Kasumi-1 (cell line): ENCODE data around the gene MRPL23.

Experiments
- DNase-seq, 2 experiments: peaks; one replicate each; lab custom pipeline; 2025; lab: John Stamatoyannopoulos, UW

MRPL23 gene

DNA sequence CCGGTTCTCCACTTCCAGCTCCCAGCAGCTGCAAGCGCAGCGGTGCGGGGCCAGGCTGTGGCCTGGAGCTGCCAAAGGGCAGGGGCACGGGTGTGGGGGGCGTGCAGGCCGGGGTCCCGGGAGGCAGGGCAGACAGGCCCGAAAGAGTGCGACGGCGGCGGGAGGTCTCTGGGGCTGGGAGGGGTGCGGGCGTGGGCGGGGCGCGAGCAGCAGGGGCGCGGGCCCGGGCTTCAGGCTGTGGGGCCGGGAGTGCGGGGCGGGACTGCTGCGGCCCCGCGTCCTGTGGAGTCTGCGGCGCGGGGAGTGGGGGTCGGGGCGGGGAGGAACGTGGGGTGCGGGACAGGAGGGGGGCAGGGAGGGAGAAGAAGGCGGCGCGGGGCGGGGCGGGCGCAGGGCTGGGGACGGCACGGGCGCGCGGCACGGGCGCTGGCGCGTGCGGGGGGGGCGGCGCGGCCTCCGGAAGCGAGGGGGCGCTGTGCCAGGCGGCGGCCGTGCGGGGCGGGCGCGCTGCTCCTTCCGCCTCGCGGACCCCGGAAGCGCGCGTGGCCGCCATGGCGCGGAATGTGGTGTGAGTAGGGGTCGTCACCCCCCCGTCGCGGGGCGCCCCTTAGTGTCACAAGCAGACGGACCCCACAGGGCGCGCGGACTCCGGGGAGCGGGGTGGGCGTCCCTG lies at the start of gene MRPL23:
TSS of gene MRPL23 (plus strand) at position 521 of the 673 bp plus-strand sequence. CDS start at position 552, 31 bp downstream.
- no peak for DNase-seq

GRCh38 chr11:1899090-1899489 lies 48.0 kb upstream of the MRPL23 start:
- no peak for DNase-seq

DNA sequence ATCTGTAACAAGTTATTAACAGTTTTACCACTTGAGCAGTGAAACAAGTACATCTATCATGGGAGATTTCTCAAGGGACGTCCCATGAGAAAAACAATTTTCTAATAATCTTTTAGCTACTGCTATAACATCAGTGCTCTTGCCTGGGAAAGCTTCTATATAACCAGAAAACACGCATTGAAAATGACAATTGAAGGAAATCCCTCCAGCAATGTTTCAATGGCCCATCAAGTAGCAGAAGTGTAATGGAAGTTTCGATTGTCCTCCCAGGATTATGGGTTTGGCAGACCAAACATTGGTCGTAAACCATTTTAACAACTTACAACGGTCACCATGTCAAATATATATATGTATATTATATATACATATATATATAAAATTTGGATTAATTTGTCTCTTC lies 47.4 kb upstream of the MRPL23 start:
- no peak for DNase-seq

GRCh38 chr11:1906181-1906580 lies 41.0 kb upstream of the MRPL23 start:
- DNase-seq, result peak; percentile 25

DNA sequence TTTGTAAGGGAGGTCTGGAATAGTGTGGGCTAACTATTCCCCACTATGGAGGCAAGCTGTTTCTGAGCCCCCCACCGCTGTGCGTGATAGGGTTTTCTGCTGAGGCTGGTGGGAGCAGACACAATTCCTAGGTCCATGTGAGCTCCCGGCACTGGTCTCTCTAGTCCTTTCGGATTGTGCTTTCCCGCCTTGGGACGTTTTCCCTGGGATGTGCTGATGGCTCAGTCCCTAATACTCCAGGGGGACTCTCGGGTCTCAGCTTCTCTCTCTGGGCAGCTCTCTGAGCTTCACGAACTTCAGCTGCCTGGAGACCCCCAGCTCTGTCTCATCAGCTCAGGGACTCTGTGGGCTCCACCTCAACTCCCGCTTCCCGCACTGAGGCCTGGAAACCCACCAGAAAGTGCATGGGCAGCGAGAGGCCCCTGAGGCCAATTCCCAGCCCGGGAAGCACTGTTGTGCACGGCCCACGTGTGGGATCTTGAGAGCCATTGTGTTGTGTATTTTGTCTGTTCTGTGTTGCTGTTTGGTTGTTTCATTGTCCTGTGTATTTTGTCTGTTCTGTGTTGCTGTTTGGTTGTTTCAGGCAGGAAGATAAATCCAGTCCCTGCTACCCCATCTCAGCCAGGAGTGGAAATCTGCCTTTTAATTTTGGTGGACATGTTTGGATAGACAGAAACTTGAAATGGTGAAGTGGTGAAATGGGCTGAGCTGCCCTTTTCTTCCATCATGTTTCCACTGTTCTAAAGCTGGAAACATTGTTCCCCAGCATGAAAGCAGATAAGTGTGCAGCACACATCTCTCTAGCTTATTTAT lies 40.3 kb upstream of the MRPL23 start:
- no peak for DNase-seq

GRCh38 chr11:1908618-1909017 lies 38.5 kb upstream of the MRPL23 start:
- DNase-seq, result no peak

DNA sequence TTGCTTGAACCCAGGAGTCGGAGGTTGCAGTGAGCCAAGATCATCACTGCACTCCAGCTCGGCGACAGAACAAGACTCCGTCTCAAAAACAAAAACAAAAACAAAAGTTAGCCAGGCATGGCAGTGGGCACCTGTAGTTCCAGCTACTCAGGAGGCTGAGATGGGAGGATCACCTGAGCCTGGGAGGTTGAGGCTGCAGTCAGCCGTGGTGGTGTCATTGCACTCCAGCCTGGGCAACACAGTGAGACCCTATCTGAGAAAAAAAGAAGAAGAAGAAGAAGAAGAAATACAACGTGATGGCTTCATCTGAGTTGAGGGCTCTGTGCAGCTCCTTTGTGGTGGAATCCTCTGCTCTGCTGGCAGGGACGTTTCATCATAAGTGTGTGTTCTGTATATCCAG lies 37.6 kb upstream of the MRPL23 start:
- DNase-seq, result no peak

- DNase-seq, result peak; percentile 53 to 70
These were observed 34.7 kb upstream of the MRPL23 start for GRCh38 chr11:1912289-1912878.

DNA sequence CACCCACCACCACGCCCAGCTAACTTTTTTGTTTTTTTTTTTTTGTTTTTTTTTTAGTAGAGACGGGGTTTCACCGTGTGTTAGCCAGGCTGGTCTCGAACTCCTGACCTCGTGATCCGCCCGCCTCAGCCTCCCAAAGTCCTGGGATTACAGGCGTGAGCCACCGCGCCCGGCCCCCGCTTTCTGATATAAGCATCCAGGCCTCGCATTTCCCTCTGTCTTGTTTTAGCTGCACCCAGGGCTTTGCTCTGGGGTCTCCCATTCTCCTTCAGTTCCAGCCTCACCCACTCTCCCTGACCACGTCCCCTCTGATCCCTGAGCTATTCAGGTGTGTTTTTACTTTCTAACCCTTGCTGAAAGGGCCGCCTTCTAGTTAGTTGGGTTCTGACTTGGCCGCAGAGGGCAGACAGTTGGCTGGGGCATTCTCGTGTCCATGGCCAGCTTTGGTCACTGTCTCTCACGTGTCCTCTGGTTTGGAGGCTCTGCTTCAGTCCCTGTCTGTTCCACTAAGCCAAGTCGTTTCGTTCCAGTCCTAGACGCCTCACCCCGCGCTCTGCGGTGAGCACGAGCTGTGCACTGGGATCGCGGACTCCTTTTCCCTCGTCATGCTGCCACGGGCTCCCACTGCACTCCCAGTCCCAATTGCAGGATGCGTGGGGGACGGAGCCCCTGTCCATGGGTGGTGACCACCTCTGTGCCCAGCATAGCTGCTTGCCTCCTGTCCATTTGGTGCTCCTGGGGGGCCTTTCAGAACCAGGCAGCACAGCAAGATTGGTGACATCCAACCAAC lies 33.7 kb upstream of the MRPL23 start:
- no peak for DNase-seq

- DNase-seq, result no peak
These were observed 31.4 kb upstream of the MRPL23 start for GRCh38 chr11:1915795-1916131.

GRCh38 chr11:1916132-1916985 lies 30.8 kb upstream of the MRPL23 start:
- DNase-seq, result no peak

DNA sequence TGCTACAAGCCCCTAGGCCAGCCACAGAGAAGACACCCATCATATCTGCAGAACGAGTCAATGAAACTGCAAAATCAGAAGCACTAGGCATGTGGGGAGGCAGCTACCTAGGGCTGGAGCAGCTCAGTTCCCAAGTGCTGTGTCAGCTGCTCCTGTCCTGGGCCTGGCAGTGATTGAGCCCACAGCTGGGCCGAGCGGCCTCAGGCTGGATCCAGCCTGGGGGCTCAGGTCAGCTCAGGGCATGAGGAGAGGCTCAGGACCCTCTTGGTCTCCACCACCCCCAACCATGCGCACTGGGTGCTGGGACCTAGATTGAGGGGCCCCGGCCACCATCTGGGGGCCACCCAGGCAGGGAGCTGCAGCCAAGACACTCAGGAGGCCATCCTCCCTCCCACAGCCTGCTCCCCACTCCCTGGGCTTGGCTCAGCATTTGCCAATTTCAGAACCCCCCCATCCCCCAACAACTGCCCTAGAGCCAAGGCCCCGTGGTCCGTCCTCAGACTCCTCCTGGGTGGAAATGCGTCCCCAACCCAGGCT lies 30.1 kb upstream of the MRPL23 start:
- no peak for DNase-seq

DNA sequence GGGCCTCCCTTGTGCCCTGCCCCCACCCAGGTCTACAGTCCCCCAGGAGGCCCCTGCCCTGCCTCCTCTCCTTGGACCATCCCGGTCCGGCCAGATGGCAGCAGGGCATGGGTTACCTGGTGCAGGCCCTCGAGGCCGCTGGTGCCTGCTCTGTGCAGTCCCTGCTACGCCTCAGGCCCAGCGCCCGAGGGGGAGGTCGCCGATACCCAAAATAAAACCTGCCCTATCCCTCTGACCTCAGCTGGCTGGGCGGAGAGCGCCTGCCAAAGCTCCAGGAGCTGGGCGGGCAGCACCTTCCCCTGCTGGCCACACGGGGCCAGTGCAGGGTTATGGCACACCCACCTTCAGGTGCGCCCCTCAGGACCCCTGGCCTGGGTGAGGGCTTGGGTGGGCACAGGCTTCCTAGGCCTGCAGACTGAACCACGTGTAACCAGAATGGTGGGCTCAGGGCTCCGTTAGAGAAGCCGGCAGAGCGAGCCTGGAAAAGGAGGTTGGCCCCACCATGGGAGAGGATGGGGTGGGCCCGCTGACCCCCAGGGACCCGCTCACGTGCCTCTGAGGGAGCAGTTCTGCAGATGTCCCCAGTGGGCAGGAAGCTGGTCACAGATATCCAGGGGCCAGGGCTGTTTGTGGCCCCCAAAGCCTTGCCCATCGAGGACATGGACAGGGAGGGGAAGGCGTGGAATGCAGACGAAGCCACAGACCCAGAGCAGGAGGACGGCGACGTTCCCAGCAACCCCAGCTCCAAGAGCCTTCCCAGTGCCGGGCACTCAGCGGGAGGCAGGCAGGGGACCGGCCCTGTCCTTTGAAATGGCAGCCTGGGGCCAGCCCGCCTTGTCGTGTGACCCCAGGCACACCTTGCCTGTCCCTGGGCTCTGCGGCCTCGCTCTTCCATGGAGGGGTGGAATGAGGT lies 29.4 kb upstream of the MRPL23 start:
- DNase-seq, result no peak

GRCh38 chr11:1918436-1919315 lies 28.5 kb upstream of the MRPL23 start:
- DNase-seq, result no peak

GRCh38 chr11:1919391-1920127 lies 27.6 kb upstream of the MRPL23 start, which contains the start of gene TNNT3:
Gene TNNT3 (plus strand): TSS chr11:1919703. CDS start chr11:1922875, 3,172 bp downstream.
- no peak for DNase-seq

GRCh38 chr11:1920128-1920908 lies 26.8 kb upstream of the MRPL23 start:
- DNase-seq, result no peak

DNA sequence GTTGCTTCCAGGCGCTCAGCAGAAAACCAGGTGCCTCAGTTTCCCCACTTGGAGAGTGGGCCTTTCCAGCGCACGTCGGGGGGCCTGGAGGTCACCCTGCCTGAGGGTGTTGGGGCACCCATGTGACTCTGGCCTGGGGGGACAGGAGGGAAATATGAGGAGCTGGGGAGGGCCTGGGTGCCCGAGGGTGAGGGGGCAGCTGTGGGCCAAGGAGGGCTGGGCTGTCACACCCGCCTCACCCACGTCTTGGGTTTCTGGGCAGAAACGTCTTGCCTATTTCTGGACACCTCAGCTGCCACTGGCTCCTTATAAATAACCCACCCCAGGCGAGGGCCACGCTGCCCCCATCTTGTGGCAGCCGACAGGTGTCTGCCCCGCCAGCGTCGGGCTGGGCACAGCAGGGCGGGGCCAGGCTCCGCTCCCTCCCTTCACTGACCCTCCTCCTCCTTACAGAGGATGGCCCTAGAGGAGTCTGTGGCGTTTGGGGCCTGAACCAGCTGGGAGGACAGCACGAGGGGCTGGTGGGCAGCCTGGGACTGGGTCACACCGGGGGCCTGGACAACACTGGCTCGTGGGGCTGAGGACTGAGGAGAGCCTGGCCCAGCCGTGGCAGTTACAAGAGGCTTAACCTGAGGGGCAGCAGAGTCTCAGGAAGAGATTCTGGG lies 26.1 kb upstream of the MRPL23 start:
- no peak for DNase-seq
